Measurements from ENCODE around the gene NAA30. TPM values are rescaled to one million over a fixed set of nuclear protein-coding genes. Genes with fewer than 3 reads are reported as not detected.

NAA30 gene
- total and polyA plus RNA-seq, 2 of the 8 experiments (the other 6 are each of a cell fraction or from before 2014, with no cell fraction given): 4.2 to 21.9 TPM

DNA sequence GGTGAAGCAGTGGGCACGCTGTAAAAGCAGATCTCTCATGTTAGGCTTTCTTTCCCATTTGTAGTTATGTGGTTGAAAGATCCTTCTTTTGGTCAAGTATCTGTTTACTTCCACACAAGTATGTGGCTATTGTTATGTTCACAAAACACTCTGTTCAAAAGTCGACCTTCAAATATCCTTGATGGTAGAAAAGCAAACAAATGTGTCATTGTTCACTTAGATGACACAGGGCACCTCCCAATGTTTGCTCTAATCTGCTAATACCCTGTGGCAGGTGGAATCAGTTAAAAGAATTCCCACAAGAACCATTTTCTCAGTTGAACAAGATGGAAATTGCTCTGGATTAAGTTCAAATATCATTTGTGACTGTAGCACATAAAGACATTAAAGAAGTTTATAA is 43.6 kb upstream of the NAA30 start:
- Histone ChIP-seq H2BK120ac (replicated peaks; ENCODE audit: low read depth, low read length) (no peak overlapping the region), H2AFZ (ENCODE audit: low read length) (no peak overlapping the region), H4K5ac (ENCODE audit: insufficient read length, low read depth, low read length) (no peak overlapping the region), H2BK5ac (ENCODE audit: low read depth, low read length) (no peak overlapping the region), H3K56ac (replicated peaks; ENCODE audit: insufficient read length, low read depth, low read length) (no peak overlapping the region), H4K20me1 (replicated peaks in 1 of 2; ENCODE audit: control insufficient read depth in 1 of 2, insufficient read depth in 2 of 2, low read length in 2 of 2) (no peaks in the 10 kb centered on the region), H2AK5ac (ENCODE audit: low read depth, low read length) (no peak overlapping the region), H3K4ac (replicated peaks; ENCODE audit: insufficient read length, low read depth, low read length) (no peak overlapping the region), H3K4me2 (ENCODE audit: insufficient read depth in 1 of 2, low read depth in 2 of 2, low read length in 2 of 2) (no peak overlapping the region), H2BK20ac (ENCODE audit: low read length) (no peak overlapping the region), H2BK15ac (ENCODE audit: low read length) (no peak overlapping the region), H3K9ac (replicated peaks in 1 of 4; ENCODE audit: extremely low read depth in 1 of 4, low read depth in 3 of 4, low read length in 3 of 4) (no peak overlapping the region), H3K79me2 (ENCODE audit: control insufficient read depth in 1 of 2, insufficient read depth in 2 of 2, low read length in 2 of 2) (no peaks in the 10 kb centered on the region), H4K8ac (ENCODE audit: extremely low read depth, insufficient read depth, low read length) (no peak overlapping the region), H4K91ac (replicated peaks; ENCODE audit: insufficient read length, low read length) (no peak overlapping the region), H3K4me1 (replicated peaks in 1 of 4; ENCODE audit: control insufficient read depth in 3 of 4, insufficient read depth in 4 of 4, low read length in 3 of 4) (0 out of 7 replicates have a peak, but pooled peaks cover 0 to 2% (median 0%) of the 10 kb centered on the region in 4 experiments), H2BK12ac (ENCODE audit: low read depth, low read length) (no peak overlapping the region), H3K79me1 (ENCODE audit: low read depth, low read length) (no peaks in the 10 kb centered on the region), H3K27ac (ENCODE audit: low read depth, low read length) (no peak overlapping the region), H3K27me3 (replicated peaks in 1 of 4; ENCODE audit: control insufficient read depth in 3 of 4, extremely low read depth in 1 of 4, insufficient read depth in 3 of 4, low read length in 3 of 4) (peaks cover 0 to 1% (median 0%) of the 10 kb centered on the region in 4 experiments; a peak in 1 of 7 replicates), H3K23me2 (ENCODE audit: low read depth, low read length) (no peaks in the 10 kb centered on the region), H3K14ac (ENCODE audit: insufficient read length) (no peak overlapping the region), H3K23ac (ENCODE audit: insufficient read length) (no peak overlapping the region), H3K18ac (ENCODE audit: extremely low read depth, low read length) (no peak overlapping the region), H3K9me3 (ENCODE audit: insufficient read depth in 2 of 2, low read depth in 1 of 2, low read length in 1 of 2) (no peaks in the 10 kb centered on the region; a peak in 1 of 4 replicates), H3K4me3 (ENCODE audit: extremely low read depth in 1 of 4, insufficient read depth in 2 of 4, low read depth in 3 of 4, low read length in 4 of 4) (no peak overlapping the region), H3K36me3 (ENCODE audit: control insufficient read depth in 2 of 4, insufficient read depth in 4 of 4, low read length in 3 of 4) (no peaks in the 10 kb centered on the region; a peak in 1 of 8 replicates)
- DNase-seq (ENCODE audit: low read depth in 1 of 2, low spot score in 2 of 2): no peak
- TF ChIP-seq CHD1 (IDR thresholded peaks at IDR 0.05; ENCODE audit: low read depth, low read length): no peak
- TF ChIP-seq, protein P1, sequence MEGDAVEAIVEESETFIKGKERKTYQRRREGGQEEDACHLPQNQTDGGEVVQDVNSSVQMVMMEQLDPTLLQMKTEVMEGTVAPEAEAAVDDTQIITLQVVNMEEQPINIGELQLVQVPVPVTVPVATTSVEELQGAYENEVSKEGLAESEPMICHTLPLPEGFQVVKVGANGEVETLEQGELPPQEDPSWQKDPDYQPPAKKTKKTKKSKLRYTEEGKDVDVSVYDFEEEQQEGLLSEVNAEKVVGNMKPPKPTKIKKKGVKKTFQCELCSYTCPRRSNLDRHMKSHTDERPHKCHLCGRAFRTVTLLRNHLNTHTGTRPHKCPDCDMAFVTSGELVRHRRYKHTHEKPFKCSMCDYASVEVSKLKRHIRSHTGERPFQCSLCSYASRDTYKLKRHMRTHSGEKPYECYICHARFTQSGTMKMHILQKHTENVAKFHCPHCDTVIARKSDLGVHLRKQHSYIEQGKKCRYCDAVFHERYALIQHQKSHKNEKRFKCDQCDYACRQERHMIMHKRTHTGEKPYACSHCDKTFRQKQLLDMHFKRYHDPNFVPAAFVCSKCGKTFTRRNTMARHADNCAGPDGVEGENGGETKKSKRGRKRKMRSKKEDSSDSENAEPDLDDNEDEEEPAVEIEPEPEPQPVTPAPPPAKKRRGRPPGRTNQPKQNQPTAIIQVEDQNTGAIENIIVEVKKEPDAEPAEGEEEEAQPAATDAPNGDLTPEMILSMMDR (IDR thresholded peaks at IDR 0.05; ENCODE audit: control extremely low read depth in 1 of 3, insufficient read depth in 1 of 3, low read depth in 1 of 3, low read length in 3 of 3): no peak
- 89% methylated on average over 2 of the region's 2 CpGs; no CpG with 5 or more reads in 1 of the 2 experiments for WGBS, 2 experiments (ENCODE audit: extremely low coverage in 1 of 2, insufficient coverage in 1 of 2, insufficient read length in 1 of 2, insufficient replicate concordance in 2 of 2, low coverage in 1 of 2, low lambda C conversion rate in 2 of 2, missing lambda C conversion rate in 1 of 2)
- POLR2A ChIA-PET (ENCODE audit: partially characterized antibody): no interaction called here
- FAIRE-seq: peak; percentile 7
- CTCF ChIA-PET (ENCODE audit: partially characterized antibody): interaction anchor here (0.6 kb wide), 1 partner anchor 51 kb away, joined by 3 read pairs; no protein-coding TSS in a partner anchor

Measured in H1 (cell line).